ENCODE results near the gene PPP2R3B.
"Not testable (repeated sequence)": the region's sequence is repeated elsewhere in the genome, so short reads cannot be mapped to it uniquely, and the experiment has no call there.

Gene PPP2R3B

GRCh38 chrX:353566-354535 lies 32.9 kb downstream of the PPP2R3B start:
- no peak for TF ChIP-seq CTCF (conservative IDR thresholded peaks at IDR 0.05; ENCODE audit: control insufficient read depth, insufficient read depth, low read depth, low read length)
- DNase-seq (ENCODE audit: low read depth): no peak
- H3K4me3 ChIP-seq (ENCODE audit: control insufficient read depth, low read depth, low read length): no peak overlapping the region

- no peak overlapping the region for H3K4me3 ChIP-seq (ENCODE audit: control insufficient read depth, low read depth, low read length)
- DNase-seq (ENCODE audit: low read depth): no peak
Measured at GRCh38 chrX:352582-353314, 34.0 kb downstream of the PPP2R3B start.

GRCh38 chrX:352181-352580 lies 34.5 kb downstream of the PPP2R3B start:
- no peak for TF ChIP-seq CTCF (conservative IDR thresholded peaks at IDR 0.05; ENCODE audit: control insufficient read depth, insufficient read depth, low read depth, low read length)
- DNase-seq (ENCODE audit: low read depth): no peak
- H3K4me3 ChIP-seq (ENCODE audit: control insufficient read depth, low read depth, low read length): no peak overlapping the region

More at GRCh38 chrX:352582-353314, 34.0 kb downstream of the PPP2R3B start:
- TF ChIP-seq CTCF (conservative IDR thresholded peaks at IDR 0.05; ENCODE audit: control insufficient read depth, insufficient read depth, low read depth, low read length): no peak

- H3K4me3 ChIP-seq (ENCODE audit: control insufficient read depth, low read depth, low read length): no peak overlapping the region
- no peak for DNase-seq (ENCODE audit: low read depth)
- TF ChIP-seq CTCF (conservative IDR thresholded peaks at IDR 0.05; ENCODE audit: control insufficient read depth, insufficient read depth, low read depth, low read length): no peak
Measured at GRCh38 chrX:351736-352135, 35.0 kb downstream of the PPP2R3B start.

- DNase-seq (ENCODE audit: low read depth); H3K4me3 ChIP-seq (ENCODE audit: control insufficient read depth, low read depth, low read length): not testable (repeated sequence)
Measured at GRCh38 chrX:351324-351641, 35.4 kb downstream of the PPP2R3B start.

- H3K4me3 ChIP-seq (ENCODE audit: control insufficient read depth, low read depth, low read length): no peak overlapping the region
- no peak for DNase-seq (ENCODE audit: low read depth)
- TF ChIP-seq CTCF (conservative IDR thresholded peaks at IDR 0.05; ENCODE audit: control insufficient read depth, insufficient read depth, low read depth, low read length): no peak
Measured at GRCh38 chrX:350534-351323, 36.0 kb downstream of the PPP2R3B start.

Measured in fibroblast of mammary gland (primary cell).